Kidney glomerular epithelial cell (primary cell): ENCODE measurements around the gene ATG5.
"Not testable (repeated sequence)": the region's sequence is repeated elsewhere in the genome, so short reads cannot be mapped to it uniquely, and the experiment has no call there.

ENCODE experiments used
- DNase-seq: peaks from one replicate; lab custom pipeline; 2025; lab: John Stamatoyannopoulos, UW

ATG5 gene

DNA sequence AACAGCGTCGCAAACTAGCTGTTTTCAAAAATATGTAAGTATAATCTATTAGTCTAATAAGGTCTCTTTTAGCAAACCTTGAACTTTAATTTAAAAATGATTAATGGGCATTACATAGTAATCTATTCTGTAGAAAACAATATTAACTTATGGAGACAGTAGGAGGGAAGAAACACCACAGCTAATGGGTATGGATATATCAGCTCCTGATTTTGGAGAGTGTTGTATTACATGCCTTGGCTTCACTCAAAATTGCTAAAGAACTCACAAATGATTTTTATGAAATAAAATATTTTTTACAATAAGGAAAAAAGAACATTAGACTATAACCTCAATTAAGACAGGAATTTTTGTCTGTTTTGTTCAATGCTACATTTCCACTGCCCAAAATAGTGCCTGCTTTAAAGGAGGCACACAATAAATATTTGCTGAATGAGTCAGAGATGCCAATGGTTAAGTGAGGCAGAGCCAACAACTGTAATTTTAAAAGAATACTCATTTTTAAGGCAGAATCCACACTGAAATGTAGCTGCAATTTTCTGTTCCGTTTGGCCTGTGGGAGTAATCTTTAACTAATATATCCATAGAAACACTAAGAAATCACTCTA is 15.7 kb downstream of the ATG5 start:
- DNase-seq = peak; percentile 63

DNA sequence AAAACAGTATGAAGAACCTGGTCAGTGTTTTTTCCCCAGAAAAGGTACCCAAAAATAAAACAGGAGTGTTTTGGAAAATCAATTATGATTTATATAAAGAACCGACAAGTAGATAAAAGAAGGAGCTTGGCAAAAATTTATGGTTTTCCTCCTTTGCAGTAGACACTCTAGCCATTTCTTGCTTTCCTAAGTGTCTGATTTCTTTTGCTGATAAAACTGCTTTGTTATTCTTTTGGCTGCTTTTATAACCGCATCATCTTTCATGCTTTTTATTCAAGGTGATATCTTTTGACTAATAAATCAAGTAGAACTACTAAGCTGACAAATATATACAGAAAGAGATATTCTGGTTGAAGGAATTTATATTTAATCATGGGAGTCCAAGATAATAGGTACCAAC is 16.6 kb downstream of the ATG5 start:
- no peak for DNase-seq

DNA sequence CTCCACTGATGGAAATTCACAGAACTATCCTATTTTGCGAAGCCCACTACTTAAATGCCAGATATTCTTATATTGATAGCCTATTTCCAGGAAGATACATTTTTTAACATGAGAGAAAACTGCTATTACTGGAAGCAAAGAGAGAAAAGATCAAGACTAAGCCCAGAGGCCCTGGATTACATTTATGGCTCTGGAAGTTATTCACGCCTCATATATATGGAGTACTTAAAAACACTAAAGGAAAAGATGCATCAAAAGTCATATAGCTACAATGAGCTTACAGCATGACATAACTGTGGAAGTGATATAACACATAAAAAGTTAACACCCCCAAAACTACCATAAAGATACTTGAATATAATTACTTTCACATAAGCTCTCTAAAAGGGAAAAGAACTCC is 19.8 kb downstream of the ATG5 start:
- DNase-seq = no peak

DNA sequence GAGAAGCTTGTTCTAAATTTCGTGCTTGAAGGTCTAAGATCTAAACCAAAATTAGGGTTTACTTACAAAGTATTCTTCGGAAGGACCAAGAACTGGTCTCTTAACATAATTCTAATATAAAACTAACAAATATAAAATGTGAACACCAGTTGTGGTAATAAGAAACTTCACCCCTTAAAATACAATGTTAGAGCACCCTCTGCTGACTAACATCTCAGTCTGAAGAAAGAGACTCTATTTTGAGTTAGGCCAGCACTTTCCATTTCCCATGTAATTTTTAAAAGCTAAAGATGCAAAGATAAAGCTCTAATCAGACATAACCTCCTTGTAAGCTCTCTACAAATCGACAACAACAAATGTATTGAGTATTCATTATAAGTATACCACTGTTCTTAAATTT is 24.6 kb downstream of the ATG5 start:
- peak; percentile 52 for DNase-seq

DNA sequence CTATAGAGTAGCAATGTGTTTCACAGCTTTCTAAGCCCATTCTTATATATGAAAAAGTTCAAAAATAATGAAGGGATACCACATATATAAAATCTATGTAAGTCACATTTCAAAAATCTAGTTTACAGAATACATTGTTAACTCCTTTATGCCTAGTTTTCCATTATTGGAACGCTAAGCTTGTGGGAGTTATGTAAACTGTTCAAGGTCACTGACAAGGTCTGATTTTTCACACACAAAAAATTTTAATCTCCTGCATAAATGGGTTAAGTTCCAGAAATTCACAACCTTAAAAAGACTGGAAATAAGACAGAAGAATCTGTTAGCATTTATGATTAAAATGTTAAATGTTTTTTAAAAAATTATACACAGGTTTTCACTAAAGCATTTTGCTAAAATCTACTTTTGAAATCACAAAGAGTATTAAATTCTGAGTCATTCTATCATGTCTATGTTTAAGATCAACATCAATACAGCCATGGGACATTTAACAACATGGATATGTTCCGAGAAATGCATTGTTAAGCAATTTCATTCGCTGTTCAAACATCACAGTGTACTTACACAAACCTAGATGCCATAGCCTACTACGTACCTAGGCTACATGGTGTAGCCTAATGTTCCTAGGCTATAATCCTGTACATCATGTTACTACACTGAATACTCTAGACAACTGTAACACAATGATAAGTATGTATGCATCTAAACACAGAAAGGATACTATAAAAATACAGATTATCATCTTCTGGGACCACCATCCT is 25.4 kb downstream of the ATG5 start:
- DNase-seq = no peak

DNA sequence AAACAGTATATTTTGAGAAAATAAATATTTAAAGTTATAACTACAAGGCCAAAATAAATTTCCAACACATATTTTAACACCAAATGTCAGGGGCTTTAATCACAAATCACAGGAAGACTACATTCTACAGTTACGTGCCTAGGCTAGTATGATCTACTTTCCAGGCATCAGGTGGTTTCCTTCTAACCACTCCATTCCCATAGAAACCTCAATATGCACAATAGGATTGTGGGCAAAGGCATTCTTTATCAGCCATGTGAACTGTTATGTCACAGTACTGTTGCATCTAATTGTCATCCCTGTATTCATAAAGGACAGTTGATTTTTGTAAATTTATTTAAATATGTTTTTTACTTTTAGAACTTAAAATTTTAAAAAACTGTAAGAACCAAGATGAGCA is 32.4 kb downstream of the ATG5 start:
- DNase-seq = no peak

DNA sequence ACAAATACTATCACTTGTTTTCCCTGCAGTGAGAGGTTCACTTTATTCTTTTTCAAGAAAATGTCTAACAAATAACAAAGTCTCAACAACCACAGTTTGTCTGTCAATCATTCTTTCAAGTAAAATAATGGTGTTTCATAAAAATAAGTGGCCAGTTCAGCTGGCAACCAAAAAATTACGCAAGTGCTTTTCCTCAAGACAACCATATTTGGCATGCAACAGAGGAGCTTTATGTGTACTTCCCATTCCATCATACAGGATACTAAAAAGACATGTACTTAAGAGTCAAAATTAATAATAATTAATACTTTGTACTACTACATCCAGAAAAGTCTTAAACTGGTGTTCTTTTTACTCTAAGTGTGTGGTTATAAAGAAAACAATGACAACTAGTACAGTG is 34.6 kb downstream of the ATG5 start:
- DNase-seq = no peak

DNA sequence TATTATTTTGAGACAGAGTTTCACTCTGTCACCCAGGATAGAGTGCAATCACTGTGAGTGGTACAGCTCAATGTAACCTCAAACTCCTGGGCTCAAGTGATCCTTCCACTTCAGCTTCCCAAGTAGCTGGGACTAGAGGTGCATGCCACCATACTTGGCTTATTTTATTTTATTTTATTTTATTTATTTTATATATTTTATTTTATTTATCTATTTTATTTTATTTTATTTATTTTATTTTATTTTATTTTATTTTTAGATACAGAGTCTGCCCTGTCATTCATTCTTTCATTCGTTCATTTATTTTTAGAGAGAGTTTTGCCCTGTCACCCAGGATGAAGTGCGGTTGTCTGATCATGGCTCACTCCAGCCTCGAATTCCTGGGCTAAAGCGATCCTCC is 35.5 kb downstream of the ATG5 start:
- DNase-seq = no peak

DNA sequence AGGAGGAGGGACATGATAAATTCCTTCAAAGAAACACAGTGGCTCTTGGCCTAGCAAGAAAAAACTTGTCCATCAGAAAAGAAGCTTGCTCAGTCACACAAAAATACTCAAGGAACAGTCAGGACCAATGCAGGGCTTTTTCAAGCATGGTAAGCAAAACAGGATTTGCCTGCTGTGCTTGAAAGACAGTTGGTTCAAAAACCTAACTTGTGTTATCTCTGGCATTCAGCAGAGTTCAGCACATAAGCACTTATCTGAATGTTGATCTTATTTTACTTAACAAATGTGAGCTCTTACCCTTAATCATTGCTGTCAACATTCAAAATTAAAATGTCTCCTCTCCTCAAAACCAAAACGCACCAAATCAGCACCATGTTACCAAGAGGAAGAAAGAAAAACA is 38.3 kb downstream of the ATG5 start:
- no peak for DNase-seq

DNA sequence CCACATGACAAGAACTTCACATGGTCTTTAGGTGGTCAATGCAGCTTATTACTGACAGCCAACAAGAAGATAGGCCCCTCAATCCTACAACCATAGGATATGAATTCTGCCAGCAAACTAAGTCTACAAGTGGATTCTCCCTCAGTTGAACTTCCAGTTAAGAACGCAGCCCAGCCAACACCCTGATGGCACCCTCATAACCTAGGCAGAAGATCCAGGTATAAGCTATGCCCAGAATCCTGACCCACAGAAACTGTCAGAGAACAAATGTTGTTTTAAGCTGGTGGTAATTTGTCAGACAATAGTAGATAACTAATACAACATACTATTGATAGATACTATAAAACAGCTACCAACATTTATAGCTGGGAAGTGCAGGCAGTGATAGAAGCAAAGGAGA is 38.8 kb downstream of the ATG5 start:
- no peak for DNase-seq

DNA sequence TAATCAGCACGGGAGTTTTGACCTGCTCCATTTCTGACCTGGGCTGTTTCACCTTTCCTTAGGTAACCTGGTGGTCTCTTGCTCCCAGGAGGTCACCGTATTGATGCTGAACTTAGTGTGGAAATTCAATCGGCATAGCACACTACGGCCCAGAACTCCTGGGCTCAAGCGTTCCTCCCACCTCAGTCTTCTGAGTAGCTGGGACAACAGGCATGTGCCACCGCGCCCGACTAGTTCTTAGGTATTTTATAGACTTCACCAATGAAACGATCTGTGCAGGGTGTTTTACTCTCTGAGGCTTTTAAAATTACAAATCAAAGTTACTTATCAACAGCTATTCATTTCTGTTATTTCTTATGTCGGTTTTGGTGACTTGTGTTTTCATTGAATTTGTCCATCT is 42.1 kb downstream of the ATG5 start:
- DNase-seq = no peak

DNA sequence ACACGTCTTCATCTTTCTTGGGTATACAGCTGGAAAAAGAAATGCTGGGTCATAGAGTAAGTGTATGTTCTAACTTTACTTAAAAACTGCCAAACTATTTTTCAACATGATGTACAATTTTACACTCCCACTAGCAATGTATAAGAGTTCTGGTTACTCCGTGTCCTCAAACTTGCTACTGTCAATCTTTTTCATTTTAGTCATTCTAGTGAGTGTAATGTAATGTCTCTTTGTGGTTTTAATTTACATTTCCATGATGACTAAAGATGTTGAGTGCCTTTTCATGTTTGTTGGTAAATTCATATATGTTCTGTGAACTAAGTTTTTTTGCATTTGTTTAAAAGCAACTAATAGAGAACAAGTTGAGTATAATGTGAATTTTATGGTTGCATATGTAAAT is 43.9 kb downstream of the ATG5 start:
- DNase-seq = no peak

DNA sequence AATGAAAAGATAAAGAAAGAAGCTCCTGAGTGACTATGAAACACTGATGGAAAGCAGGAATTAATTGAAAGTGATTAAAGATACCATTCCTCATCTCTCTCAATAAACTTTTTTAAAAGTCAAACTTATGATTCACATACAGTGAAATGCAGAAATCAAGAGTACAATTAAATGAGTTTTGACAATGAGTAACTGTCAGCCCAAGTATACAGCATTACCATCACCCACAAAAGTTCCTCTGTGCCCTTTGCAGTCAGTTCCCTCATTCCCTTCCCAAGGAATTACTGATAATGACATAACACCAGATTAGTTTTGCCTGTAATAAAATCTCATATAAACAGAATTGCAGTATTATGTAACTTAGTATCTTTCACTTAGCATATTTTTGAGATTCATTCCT is 44.5 kb downstream of the ATG5 start:
- DNase-seq = no peak

DNA sequence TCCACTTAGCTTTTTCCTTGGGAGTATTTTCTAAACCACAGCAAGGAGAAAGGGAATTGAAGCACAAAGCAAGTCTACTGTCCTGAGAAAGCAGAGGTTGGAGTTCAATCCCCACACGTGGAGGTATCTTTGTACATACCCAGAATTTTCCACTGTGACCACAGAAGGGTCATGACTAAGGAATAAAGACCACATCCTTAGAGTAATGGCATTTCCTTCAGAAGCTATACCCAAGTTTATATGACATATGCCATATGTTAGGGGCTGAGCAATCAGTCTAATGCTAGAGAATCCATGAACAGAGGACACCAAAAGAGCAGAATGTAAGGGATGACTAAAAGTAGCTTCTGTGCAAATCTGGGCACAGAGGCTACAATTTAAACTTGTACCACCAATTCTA is 46.4 kb downstream of the ATG5 start:
- no peak for DNase-seq

DNA sequence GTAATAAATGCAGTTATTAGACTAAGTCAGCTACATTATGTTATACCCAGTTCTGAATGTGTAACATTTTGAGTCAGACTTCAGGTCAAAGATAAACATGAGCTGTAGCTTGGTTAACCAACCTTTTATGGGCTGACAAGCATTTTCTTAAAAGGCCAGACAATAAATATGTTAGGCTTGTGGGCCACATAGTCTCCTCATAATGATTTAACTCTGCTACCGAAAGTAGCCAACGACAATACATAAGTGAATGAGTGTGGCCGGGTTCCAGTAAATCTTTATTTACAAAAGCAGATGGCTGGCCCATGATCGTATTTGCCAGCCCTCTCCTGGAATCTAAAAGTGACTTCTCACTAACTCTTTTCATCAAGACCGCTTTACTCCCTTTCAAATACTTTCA is 49.9 kb downstream of the ATG5 start:
- no peak for DNase-seq

DNA sequence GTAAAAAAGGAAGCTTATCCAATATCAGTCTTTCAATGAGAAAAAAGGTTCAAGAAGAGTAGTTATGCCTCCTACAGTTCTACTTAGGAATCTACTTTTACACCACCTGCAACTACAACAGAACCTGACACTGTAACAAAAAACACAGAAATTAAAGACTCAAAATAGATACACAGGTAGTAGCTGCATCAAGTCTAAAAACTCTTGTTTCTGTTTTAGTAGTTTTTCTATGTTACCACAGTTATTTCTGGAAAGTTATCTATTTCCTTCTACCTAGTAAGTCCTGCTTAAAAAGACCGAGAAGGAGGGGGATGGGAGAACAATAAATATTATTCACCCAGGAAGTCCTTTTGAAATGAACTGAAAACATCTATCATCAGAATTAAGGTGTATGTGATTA is 52.5 kb downstream of the ATG5 start:
- no peak for DNase-seq

DNA sequence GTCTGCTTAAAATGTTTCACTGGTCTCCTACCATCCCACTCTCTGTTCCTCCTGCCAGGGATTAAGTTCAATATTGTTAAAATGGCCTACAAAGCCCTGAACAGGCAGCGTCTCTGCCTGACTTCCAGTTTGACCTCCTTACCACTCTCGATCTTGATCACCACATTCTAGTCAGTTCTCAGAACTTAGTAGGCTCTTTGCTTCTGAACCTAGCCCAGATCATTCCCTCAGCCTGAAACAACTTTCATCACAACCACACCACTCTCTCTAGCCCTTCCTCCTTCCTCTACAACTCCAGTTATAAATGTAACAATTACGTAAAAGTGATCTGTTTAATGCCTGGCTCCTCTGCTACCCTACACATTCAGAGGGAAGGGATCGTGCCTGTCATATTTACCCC is 53.3 kb downstream of the ATG5 start:
- no peak for DNase-seq

DNA sequence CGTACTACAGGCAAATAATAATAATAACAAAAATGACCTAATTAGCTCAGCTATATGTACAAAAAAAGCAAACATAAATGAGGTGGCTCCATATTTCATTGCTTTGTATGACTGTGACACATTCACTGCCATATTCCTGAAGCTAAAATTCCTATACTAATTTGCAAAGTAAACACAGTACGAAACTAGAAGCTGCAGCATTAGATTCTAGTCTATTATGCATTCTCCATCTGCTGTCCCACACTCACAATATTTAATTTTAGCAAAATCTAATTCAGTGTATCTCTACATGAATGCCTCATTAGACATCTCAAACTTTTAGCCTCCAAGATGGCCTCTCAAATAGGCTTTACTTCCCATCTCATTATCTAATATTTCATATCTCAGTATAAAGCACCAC is 55.1 kb downstream of the ATG5 start:
- no peak for DNase-seq

DNA sequence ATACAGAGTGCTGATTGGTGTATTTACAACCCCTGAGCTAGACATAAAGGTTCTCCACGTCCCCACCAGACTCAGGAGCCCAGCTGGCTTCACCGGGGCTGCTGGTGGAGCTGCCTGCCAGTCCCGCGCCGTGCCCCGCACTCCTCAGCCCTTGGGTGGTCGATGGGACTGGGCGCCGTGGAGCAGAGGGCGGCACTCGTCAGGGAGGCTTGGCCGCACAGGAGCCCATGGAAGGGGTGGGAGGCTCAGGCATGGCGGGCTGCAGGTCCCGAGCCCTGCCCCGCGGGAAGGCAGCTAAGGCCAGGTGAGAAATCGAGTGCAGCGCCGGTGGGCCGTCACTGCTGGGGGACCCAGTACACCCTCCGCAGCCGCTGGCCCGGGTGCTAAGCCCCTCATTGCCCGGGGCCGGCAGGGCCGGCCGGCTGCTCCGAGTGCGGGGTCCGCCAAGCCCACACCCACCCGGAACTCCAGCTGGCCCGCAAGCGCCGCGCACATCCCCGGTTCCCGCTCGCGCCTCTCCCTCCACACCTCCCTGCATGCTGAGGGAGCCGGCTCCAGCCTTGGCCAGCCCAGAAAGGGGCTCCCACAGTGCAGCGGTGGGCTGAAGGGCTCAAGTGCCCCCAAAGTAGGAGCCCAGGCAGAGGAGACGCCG is 56.2 kb downstream of the ATG5 start:
- not testable (repeated sequence) for DNase-seq

DNA sequence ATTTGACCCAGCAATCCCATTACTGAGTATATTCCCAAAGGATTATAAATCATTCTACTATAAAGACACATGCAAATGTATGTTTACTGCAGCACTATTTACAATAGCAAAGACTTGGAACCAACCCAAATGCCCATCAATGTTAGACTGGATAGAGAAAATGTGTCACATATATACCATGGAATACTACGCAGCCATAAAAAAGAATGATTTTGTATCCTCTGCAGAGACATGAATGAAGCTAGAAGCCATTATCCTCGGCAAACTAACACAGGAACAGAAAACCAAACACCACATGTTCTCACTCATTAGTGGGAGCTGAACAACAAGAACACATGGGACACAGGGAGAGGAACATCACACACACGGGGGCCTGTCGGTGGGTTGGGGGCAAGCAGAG is 57.1 kb downstream of the ATG5 start:
- DNase-seq = not testable (repeated sequence)

DNA sequence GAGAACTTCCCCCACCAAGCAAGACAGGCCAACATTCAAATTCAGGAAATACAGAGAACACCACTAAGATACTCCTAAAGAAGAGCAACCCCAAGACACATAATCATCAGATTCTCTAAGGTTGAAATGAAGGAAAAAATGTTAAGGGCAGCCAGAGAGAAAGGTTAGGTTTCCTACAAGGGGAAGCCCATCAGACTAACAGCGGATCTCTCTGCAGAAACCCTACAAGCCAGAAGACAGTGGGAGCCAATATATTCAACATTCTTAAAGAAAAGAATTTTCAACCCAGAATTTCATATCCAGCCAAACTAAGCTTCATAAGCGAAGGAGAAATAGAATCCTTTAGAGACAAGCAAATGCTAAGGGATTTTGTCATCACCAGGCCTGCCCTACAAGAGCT is 61.1 kb downstream of the ATG5 start:
- DNase-seq = not testable (repeated sequence)

DNA sequence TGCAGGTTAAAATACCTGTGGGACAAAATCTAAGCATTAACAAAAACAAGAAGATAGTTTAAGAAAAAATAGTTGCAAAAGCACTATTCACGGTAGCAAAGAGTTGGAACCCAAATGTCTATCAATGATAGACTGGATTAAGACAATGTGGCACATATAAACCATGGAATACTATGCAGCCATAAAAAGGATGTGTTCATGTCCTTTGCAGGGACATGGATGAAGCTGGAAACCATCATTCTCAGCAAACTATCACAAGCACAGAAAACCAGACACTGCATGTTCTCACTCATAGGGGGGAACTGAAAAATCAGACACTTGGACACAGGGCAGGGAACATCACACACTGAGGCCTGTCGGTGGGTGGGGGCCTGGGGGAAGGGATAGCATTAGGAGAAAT is 65.8 kb downstream of the ATG5 start:
- not testable (repeated sequence) for DNase-seq

DNA sequence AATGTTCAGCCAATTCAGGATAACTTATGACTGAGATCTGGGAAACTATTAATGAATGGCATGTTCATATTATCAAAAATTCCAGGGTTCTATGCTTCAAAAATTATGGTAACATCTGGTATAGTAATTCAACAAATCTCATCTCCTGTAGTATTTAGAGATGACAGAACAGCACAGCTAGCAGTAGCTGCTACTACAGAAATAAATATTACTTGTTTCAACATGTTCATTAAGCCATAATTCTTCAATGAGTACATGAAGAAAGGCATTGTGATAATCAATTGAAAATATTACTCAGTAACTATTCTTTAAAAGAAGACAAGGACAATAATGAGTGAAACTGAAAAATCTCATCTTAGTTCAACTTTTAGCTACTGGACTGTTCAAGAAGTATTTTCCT is 66.8 kb downstream of the ATG5 start:
- no peak for DNase-seq

DNA sequence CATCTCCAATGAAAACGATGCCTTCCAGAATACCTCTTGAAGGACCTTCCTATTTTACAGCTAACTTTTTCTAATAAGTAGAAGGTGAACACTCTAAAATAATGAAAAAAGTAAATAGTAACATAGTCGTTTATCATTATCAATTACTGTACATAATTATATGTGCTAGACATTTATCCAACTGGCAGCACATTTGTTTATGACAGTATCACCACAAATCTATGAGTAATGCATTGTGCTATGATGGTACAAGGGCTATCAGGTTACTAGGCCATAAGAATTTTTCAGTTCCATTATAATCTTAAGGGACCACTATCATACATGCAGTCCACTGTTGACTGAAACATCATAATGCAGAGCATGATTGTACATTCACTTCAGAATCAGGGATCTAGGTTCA is 68.4 kb downstream of the ATG5 start:
- no peak for DNase-seq
